Measurements from ENCODE around the gene RAB40A.

- no peak for TF ChIP-seq CTCF (tag by site-specific recombination; IDR thresholded peaks at IDR 0.05)
- no peak for TF ChIP-seq ZNF10 (tag by site-specific recombination; IDR thresholded peaks at IDR 0.05)
- TF ChIP-seq PRDM10 (tag by site-specific recombination; IDR thresholded peaks at IDR 0.05), result no peak
- TF ChIP-seq ZNF24 (tag by site-specific recombination; IDR thresholded peaks at IDR 0.05), result no peak
- TF ChIP-seq BCL11B (tag by site-specific recombination; IDR thresholded peaks at IDR 0.05; ENCODE audit: low read depth), result no peak
- no peak for TF ChIP-seq REST (tag by site-specific recombination; IDR thresholded peaks at IDR 0.05)
- no peak for TF ChIP-seq YY2 (tag by site-specific recombination; IDR thresholded peaks at IDR 0.05)
- no peak for TF ChIP-seq ZNF274 (IDR thresholded peaks at IDR 0.05; ENCODE audit: low read length)
- no peak for TF ChIP-seq ZNF274 (tag by site-specific recombination; IDR thresholded peaks at IDR 0.05; ENCODE audit: borderline replicate concordance)
- no peak for TF ChIP-seq ZNF423 (tag by site-specific recombination; IDR thresholded peaks at IDR 0.05)
- TF ChIP-seq ZFP37 (tag by site-specific recombination; IDR thresholded peaks at IDR 0.05), result no peak
- TF ChIP-seq ZNF362 (tag by site-specific recombination; IDR thresholded peaks at IDR 0.05), result no peak
- TF ChIP-seq ZNF621 (tag by site-specific recombination; IDR thresholded peaks at IDR 0.05), result no peak
- TF ChIP-seq ZBTB11 (tag by site-specific recombination; conservative IDR thresholded peaks at IDR 0.05; ENCODE audit: low read depth), result no peak
Observed at GRCh38 chrX:103480526-103480925, 38.8 kb downstream of the RAB40A start.
